ENCODE measurements around the gene TUBB2A. TPM values are rescaled to one million over a fixed set of nuclear protein-coding genes. Genes with fewer than 3 reads are reported as not detected.

Gene TUBB2A
- total RNA-seq, 4 donors from 2014 or later = 35.9 to 149 (median 93.5) TPM

DNA sequence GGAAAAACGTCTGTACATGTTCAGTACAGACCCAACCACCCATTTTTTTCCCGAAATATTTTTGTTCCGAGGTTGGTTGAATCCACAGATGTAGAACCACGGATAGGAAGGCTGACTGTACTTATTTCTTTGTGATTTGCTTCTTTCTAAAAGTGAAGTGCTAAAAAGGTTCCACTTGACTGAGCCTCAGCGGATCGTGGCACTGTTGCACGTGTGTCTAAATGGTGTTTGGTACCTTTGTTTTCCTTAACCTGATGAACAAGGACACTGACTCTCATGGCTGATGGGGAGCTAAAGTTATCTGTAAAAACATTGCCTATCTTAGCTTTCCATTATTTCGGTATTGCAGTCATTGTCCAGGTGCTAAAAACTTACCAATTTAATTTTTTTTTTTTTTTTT lies 32.7 kb downstream of the TUBB2A start:
- WGBS, 2 donors = 62 to 65% methylated on average over 8 of the region's 8 CpGs

DNA sequence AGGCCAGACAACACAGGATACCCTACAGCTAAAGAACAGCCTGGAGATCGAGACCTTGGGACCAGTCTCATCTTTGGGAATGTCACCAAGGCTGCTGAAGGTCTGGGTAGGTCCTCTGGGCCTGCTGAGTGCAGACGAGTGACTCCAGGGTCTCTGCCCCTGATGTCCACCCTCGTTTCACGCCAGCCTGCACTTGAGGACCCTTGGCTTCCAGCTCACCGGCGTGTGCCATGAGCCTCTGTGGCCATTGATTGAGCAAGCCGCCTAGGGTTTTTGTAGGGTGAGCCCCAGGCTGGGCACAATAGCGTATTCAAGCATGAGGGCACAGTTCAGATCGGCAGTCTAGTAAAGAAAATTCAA lies 34.5 kb downstream of the TUBB2A start:
- TF ChIP-seq POLR2A (IDR thresholded peaks at IDR 0.05) = no peak
- TF ChIP-seq, protein P1, sequence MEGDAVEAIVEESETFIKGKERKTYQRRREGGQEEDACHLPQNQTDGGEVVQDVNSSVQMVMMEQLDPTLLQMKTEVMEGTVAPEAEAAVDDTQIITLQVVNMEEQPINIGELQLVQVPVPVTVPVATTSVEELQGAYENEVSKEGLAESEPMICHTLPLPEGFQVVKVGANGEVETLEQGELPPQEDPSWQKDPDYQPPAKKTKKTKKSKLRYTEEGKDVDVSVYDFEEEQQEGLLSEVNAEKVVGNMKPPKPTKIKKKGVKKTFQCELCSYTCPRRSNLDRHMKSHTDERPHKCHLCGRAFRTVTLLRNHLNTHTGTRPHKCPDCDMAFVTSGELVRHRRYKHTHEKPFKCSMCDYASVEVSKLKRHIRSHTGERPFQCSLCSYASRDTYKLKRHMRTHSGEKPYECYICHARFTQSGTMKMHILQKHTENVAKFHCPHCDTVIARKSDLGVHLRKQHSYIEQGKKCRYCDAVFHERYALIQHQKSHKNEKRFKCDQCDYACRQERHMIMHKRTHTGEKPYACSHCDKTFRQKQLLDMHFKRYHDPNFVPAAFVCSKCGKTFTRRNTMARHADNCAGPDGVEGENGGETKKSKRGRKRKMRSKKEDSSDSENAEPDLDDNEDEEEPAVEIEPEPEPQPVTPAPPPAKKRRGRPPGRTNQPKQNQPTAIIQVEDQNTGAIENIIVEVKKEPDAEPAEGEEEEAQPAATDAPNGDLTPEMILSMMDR (IDR thresholded peaks at IDR 0.05) = no peak
- 92 to 97% methylated on average over 7 of the region's 9 CpGs for WGBS, 2 donors
- peaks cover 0 to 7% (median 0%) of the 10 kb centered on the region in 3 donors for H3K36me3 ChIP-seq
- intact Hi-C loops (cut with DNase I) = no loop called here
- no peaks in the 10 kb centered on the region for H3K9me3 ChIP-seq
- no peak overlapping the region for H3K4me3 ChIP-seq
- no peak for DNase-seq
- peaks cover 12 to 29% (median 16%) of the 10 kb centered on the region in 3 donors for H3K4me1 ChIP-seq
- H3K27me3 ChIP-seq = no peaks in the 10 kb centered on the region
- no peak overlapping the region for H3K27ac ChIP-seq

More for the DNA sequence above, 32.7 kb downstream of the TUBB2A start:
- no peak for DNase-seq
- no peaks in the 10 kb centered on the region for H3K27me3 ChIP-seq
- intact Hi-C loops (cut with DNase I) = loop anchor here (5.0 kb wide), 1 partner anchor 128 kb away; no protein-coding TSS in a partner anchor
- TF ChIP-seq, protein P1 (IDR thresholded peaks at IDR 0.05) = no peak
- no peak for TF ChIP-seq POLR2A (IDR thresholded peaks at IDR 0.05)
- peaks cover 0 to 24% (median 0%) of the 10 kb centered on the region in 3 donors for H3K36me3 ChIP-seq
- H3K4me1 ChIP-seq = peaks cover 4 to 18% (median 9%) of the 10 kb centered on the region in 3 donors
- H3K27ac ChIP-seq = no peak overlapping the region
- H3K4me3 ChIP-seq = no peak overlapping the region
- no peaks in the 10 kb centered on the region for H3K9me3 ChIP-seq

DNA sequence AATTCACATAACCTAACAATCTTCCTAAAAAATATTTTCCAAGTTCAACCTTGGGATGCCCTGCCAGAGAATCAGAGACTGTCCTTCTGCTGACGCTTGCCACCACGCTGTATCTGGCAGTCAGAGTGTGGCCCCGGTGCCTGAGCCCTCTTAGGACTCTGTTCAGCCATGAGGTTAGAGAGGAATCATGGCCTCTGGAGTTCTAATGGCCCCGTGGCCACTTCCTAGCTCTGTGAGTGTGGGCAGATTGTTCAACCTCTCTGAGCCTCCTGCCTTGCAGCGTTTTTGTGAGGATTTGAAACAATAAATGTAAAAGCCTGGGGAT lies 36.6 kb downstream of the TUBB2A start:
- no peak for DNase-seq
- intact Hi-C loops (cut with DNase I) = no loop called here
- no peaks in the 10 kb centered on the region for H3K9me3 ChIP-seq

DNA sequence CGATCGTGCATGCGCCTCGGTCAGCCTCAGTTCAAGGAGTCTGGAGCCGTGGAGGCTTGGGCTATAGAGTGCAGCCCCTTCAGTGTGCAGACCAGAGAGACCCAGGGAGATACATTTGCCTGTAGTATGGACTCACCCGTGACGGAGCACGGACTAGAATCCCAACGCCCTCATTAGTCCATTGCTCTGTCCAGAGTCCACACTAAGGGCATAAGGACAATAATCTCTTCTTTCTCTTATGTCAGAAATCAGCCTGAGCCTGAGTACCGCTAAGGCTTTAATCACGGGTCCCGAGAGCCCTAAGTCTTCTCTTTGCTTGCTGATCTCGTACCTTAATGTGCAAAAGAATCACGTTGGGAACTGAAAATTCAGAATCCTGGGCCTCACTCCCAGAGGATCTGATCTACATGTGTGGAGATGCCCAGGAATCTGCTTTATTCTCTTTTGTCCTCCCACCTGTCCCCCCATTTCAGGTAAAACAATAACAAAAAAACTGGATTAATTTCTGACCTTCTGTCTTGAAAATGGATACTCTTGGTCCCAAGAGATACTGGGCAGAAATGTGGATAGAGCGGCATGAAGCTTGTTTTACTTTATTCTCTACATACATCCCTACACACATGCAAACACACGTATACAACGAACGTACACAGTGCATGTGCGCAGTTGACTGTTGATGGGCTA lies 38.2 kb downstream of the TUBB2A start:
- no peak for DNase-seq
- Histone ChIP-seq H3K4me1 (peaks cover 16 to 32% (median 16%) of the 10 kb centered on the region in 3 donors), H3K27me3 (no peaks in the 10 kb centered on the region), H3K9me3 (no peaks in the 10 kb centered on the region), H3K36me3 (peaks cover 0 to 18% (median 4%) of the 10 kb centered on the region in 3 donors), H3K4me3 (peak overlapping the region; percentile 78 to 100 (median 84)), H3K27ac (peak overlapping the region; percentile 96 to 99 (median 98))
- TF ChIP-seq, protein P1 (IDR thresholded peaks at IDR 0.05) = no peak
- TF ChIP-seq POLR2A (IDR thresholded peaks at IDR 0.05) = no peak
- intact Hi-C loops (cut with DNase I) = no loop called here
- 34 to 41% methylated on average over 10 to 14 of the region's 19 CpGs for WGBS, 2 donors

More for the DNA sequence above, 36.6 kb downstream of the TUBB2A start:
- Histone ChIP-seq H3K36me3 (peaks cover 0 to 3% (median 0%) of the 10 kb centered on the region in 3 donors), H3K4me1 (peaks cover 16 to 32% (median 16%) of the 10 kb centered on the region in 3 donors), H3K27ac (no peak overlapping the region), H3K27me3 (no peaks in the 10 kb centered on the region), H3K4me3 (no peak overlapping the region)
- 83 to 93% methylated on average over 5 of the region's 5 CpGs for WGBS, 2 donors
- TF ChIP-seq, protein P1 (IDR thresholded peaks at IDR 0.05) = no peak
- TF ChIP-seq POLR2A (IDR thresholded peaks at IDR 0.05) = no peak

DNA sequence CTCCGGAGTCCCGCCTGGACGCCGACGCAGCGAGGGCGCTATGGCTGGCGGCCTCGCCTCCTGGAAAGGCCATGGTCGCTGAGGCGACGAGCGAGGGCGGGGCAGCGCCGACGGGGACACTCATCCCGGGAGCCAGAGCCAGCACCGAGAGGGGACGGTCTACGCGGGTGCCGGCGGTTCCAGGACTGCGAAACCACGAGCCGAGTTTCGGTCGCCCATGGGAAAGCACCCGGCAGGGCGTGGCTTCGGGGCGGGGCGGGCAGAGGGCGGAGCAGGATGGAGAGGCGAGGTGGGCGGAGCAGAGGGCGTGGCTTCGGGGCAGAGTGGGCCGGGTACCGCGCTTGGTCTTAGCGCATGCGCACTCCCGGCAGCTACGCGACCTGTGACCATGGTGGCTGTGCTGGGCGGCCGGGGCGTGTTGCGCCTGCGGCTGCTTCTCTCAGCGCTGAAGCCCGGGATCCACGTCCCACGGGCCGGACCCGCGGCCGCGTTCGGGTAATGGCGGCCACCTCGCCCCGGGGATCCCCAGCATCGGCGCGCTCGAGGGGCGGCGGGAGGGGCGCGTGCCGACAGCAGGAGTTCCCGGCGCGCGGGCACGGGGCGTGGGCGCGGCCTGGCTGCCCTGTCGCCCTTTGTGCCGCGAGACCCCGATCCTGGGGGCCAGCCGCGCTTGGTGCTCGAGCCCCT lies 38.8 kb downstream of the TUBB2A start, which contains the start of gene BPHL:
Gene BPHL (plus strand): TSS at position 359 of the 687 bp plus-strand sequence. CDS start 30 bp downstream, at position 389.
- DNase-seq = peak; percentile 75
- H3K27me3 ChIP-seq = no peaks in the 10 kb centered on the region
- WGBS, 2 donors = 0% methylated on average over 1 to 11 of the region's 89 CpGs
- peak in 3 of 4 donors; percentile 82 to 92 (median 84) for TF ChIP-seq POLR2A (IDR thresholded peaks at IDR 0.05)
- TF ChIP-seq, protein P1 (IDR thresholded peaks at IDR 0.05) = no peak
- no peaks in the 10 kb centered on the region for H3K9me3 ChIP-seq
- peaks cover 16 to 32% (median 16%) of the 10 kb centered on the region in 3 donors for H3K4me1 ChIP-seq
- peak within 1 kb of the TSS; percentile 78 to 100 (median 84) for H3K4me3 ChIP-seq
- peak within 1 kb of the TSS; percentile 96 to 99 (median 98) for H3K27ac ChIP-seq
- peaks cover 0 to 25% (median 4%) of the 10 kb centered on the region in 3 donors for H3K36me3 ChIP-seq
- intact Hi-C loops (cut with DNase I) = no loop called here

Measured in esophagus squamous epithelium (tissue), 5 donors.